Stomach (tissue), 4 donors: ENCODE data around the gene WDPCP.
"Not testable (repeated sequence)": the region's sequence is repeated elsewhere in the genome, so short reads cannot be mapped to it uniquely, and the experiment has no call there.

Experiments used
- CTCF ChIP-seq, 7 experiments: fragments of 450-650 bp in 4 of 7; fragments of 200-600 bp in 3 of 7; sonication (generic) in 3 of 7; IDR thresholded peaks; one replicate each; pipeline ENCODE4 v1.5.1; 2016 to 2019; ENCODE audit warnings: antibody characterized with exemption in 7 of 7, control low read depth in 2 of 7, mild to moderate bottlenecking in 1 of 7
- EP300 ChIP-seq: sonication (generic); formaldehyde crosslinking; IDR thresholded peaks from one replicate; pipeline ENCODE4 v1.6.1; 2017; ENCODE audit warnings: antibody characterized with exemption
- POLR2AphosphoS5 ChIP-seq, 3 donors: sonication (generic); formaldehyde crosslinking; IDR thresholded peaks; one replicate each; pipeline ENCODE4 v1.6.1; 2016; ENCODE audit warnings: antibody characterized with exemption in 3 of 3

- not testable (repeated sequence) for TF ChIP-seq CTCF (IDR thresholded peaks at IDR 0.05); POLR2AphosphoS5 (IDR thresholded peaks at IDR 0.05); EP300
Measured at GRCh38 chr2:63608865-63609264, 20.6 kb upstream of the WDPCP start.
